Activated CD4-positive, CD25-positive, alpha-beta regulatory T cell treated with anti-CD3 and anti-CD28 coated beads, Interleukin-2, amount 50 U/mL, for 16 hours (primary cell): ENCODE data around the gene ANP32A.
"Not testable (repeated sequence)": the region's sequence is repeated elsewhere in the genome, so short reads cannot be mapped to it uniquely, and the experiment has no call there.

ENCODE experiments used
- DNase-seq: peaks from one replicate; pipeline ENCODE4 v3.0.0-alpha.2; 2020; ENCODE audit warnings: low read depth, low spot score

ANP32A gene

DNA sequence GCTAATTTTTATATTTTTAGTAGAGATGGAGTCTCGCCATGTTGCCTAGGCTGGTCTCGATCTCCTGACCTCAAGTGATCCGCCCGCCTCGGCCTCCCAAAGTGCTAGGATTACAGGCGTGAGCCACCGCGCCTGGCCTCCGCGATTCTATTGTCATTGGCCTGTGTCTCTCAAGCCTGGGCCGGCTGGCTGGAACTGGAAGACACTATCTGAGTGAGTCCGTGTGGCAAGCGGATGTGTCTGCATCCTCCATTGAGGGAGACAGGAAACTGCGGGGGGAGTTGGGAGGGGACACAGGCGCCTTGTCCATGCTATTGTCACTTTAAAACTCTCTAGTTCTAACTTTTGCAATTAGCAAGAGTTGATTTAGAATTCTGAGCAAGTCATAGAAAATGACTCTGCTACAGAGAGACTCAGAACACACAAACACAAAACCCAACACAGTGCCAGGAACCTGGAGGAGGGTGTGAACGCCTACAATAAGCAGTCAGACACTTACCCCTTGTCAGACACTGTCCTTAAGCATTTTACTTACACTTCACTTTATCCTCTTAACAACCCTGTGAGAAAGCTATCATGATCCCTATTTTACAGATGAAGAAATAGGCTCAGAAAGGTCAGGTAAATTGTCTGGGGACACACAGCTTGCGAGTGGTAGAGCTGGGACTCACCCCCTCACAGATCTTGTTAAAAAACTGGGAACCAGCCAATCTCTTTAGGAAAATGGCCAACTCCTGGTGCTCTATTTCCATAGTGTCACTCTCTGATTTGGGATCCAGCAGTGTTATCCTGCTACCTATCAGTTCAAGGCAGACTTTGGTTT lies 38.7 kb downstream of the ANP32A start:
- DNase-seq: no peak

DNA sequence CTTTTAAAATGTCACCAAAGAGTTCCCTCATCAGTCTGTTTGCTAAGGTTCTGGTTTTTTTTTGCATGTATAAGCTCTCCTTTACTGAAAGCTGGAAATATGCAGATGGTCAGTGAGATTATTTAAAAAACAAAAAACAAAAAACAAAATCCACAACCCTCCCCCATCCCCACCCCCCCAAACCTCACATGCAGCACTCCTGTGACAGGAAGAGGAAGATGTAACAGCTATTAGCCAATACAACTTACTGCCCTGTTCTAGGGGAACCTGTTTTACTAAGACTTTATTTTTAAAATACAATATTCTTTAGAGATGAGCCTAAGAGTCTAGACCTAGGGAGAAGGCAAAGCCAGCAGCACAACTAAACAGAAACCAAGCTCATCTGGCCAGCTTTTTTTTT lies 39.5 kb downstream of the ANP32A start:
- DNase-seq: no peak

DNA sequence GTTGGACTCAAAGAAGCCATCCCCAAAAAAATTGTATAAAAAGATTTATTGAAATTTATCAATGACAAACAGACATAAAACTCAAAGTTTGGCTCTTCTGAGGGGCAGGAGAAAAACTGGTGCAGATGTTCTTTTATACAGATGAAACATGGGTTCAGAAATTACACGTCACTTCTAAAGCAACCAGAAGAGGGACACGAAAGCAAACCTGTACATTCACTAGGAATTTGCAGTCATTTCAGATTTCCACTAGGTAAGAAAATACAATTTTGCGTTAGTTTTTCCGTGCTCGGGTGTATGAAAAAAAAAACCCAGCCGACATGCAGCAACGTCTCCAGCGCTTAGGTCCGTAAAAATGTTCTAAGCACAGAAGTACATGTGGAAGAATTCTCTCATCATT lies 41.8 kb downstream of the ANP32A start:
- DNase-seq: no peak

GRCh38 chr15:68776477-68777270 lies 44.0 kb downstream of the ANP32A start:
- DNase-seq: no peak

DNA sequence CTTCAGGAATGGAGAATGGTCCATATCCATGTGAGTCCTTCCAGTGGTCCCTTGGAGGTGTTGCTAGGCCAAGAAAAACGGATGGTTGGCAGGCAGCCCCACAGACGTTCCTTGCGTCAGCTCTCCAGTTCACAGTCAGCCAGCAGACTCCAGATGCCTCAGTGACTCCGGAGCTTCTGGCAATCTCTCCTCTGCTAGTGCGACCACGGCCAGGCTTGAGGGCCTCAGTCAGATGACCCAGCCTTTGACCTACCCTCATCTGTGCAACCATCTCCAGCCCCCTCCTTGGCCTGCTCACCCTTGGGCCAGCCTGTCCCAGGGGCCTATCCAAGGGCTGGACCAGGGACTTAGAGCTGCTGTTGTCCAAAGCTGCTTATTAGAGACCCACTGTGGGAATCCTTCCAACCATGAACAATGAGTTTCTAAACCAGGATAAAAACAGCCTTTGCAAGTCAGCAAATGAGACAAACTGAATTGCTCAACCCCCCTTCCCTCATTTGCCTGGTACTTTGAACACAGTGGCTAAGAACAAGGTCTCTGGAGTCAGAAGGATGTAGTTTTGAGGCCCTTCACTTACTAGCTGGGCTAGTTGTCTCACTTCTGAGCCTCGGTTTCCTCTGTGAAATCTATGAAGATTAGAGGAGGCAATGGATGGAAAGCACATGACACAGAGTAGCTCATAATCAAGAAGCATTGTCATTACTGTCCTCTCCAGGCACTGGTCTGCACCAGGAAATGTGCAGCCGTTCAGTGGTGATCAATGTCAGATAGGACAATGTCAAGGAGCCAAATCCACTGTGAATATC lies 44.8 kb downstream of the ANP32A start:
- no peak for DNase-seq

DNA sequence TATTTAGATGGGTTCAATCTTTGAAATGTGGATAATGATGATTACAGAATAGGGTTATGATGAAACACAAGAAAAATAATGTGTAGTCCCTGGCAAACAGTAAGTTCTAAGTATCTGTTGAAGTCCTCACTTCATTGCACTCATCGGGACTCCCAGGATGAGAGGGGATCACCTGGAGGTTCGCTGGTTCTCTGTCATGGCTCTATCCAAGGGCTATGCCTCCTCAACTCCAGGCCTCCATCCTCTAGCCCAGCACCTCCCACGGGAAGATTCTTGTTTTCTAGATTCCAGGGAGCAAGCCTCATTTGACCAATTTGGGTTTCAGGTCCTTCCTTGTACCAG lies 45.5 kb downstream of the ANP32A start:
- DNase-seq: no peak

GRCh38 chr15:68774521-68775235 lies 46.0 kb downstream of the ANP32A start:
- DNase-seq: no peak

DNA sequence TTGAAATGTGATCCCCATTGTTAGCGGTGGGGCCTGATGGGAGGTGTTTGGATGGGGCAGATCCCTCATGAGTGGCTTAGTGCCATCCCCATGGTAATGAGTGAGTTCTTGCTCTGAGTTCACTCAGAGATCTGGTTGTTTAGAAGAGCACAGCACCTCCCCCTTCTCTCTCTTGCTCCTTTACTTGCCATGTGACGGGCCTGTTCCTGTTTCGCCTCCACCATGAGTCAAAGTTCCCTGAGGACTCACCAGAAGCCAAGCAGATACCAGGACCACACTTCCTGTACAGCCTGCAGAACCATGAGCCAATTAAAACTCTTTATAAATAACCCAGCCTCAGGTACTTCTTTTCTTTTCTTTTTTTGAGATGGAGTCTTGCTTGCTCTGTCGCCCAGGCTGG lies 46.6 kb downstream of the ANP32A start:
- DNase-seq: no peak

DNA sequence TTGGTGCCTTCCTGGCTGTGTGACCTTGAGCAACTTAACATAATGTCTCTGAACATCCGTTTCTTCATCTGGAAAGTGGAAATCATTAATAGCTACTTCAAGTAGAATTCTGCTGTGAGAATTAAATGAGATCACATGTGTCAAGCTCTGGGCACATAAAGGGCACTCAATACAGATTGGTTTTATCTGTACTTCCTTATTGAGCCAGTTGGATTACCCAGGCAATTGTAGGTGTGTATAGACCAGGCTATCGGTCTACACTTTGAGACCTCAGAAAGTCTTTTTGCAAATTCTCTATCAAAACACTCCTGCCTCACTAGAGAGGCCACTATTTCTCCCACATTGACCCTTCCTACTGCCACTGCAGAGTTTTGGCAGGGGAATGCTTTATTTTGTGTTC lies 47.7 kb downstream of the ANP32A start:
- DNase-seq: no peak

GRCh38 chr15:68770216-68770615 lies 50.5 kb downstream of the ANP32A start:
- no peak for DNase-seq

- DNase-seq: no peak
Measured at GRCh38 chr15:68769702-68770101, 51.0 kb downstream of the ANP32A start.

GRCh38 chr15:68768321-68768720 lies 52.4 kb downstream of the ANP32A start:
- no peak for DNase-seq

DNA sequence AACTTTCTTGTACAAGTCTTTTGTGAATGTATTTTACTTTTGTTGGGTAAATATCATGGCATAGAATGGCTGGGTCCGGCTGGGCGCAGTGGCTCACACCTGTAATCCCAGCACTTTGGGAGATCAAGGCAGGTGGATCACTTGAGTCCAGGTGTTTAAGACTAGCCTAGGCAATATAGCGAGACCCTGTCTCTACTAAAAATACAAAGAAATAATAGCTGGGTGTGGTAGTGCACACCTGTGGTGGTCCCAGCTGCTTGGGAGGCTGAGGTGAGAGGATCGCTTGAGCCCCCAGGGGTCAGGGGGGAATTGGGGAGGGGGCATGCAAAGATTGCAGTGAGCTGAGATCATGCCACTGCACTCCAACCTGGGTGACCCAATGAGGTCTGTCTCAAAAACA lies 52.9 kb downstream of the ANP32A start:
- DNase-seq: no peak

DNA sequence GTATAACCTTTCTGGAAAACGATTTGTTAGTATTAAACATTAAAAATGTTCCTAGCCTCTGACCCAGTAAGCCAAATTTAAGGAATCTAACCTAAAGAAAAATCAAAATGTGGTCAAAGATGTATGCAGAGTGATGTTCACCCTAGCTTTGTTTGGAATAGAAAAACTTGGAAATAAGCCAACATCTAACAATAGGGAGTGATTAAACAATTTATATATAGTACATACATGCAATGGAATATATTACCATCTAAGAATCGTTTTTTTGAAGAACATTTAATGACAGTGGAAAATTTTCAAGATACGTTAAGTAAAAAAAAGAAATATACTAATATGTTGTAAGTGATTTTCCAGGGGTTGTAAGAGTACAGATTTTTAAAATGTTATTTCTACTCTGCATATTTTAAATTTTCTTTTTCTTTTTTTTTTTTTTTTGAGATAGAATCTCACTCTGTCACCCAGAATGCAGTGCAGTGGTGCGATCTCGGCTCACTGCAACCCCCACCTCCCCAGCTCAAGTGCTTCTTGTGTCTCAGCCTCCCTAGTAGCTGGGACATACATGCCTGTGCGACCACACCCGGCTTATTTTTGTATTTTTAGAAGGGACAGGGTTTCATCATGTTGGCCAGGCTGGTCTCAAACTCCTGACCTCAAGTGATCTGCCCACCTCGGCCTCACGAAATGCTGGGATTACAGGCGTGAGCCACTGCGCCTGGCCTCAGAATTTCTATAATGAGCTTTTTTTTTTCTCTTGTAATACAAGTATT lies 54.9 kb downstream of the ANP32A start:
- DNase-seq: no peak

DNA sequence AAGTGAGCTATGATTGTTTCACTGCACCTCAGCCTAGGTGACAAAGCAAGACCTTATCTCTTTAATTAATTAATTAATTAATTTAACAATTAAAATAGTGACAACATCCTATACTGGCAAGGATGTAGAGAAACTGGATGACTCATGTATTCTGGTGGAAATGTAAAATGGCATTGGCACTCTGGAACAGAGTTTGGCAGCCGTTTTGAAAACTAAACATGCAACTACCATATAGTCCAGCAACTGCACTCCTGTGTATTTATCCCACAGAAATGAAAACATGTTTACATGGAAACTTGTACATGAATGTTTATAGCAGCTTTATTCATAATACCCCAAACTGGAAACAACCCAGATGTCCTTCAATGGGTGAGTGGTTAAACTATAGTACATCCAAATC lies 56.6 kb downstream of the ANP32A start:
- DNase-seq: no peak

DNA sequence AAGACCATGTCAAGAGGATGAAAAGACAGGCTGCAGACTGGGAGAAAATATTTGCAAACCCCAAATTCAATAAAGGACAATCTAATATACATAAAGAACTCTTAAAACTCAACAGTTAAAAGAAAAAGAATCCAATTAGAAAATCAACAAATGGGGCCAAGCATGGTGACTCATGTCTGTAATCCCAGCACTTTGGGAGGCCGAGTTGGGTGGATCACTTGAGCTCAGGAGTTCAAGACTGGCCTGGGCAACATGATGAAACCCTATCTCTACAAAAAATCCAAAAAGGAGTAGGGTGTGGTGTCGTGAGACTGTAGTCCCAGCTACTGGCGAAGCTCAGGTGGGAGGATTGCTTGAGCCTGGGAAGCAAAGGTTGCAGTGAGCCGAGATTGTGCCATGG lies 57.6 kb downstream of the ANP32A start:
- no peak for DNase-seq

DNA sequence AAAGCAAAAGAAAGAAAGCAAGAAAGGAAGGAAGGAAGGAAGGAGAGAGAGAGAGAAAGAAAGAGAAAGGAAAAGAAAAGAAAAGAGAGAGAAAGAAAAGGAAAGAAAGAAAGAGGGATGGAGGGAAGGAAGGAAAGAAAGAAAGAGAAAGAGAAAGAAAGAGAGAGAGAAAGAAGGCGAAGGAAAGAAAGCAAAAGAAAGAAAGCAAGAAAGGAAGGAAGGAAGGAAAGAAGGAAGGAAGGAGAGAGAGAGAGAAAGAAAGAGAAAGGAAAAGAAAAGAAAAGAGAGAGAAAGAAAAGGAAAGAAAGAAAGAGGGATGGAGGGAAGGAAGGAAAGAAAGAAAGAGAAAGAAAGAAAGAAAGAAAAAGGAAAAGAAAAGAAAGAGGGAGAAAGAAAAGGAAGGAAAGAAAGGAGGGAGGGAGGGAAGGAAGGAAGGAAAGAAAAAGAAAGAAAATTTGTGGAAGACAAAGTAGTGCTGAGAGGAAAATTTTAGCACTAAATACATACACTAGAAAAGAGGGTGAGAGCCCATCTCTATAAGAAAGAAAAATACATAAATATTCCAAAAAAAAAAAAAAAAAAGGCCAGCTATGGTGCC lies 60.6 kb downstream of the ANP32A start:
- DNase-seq: not testable (repeated sequence)

DNA sequence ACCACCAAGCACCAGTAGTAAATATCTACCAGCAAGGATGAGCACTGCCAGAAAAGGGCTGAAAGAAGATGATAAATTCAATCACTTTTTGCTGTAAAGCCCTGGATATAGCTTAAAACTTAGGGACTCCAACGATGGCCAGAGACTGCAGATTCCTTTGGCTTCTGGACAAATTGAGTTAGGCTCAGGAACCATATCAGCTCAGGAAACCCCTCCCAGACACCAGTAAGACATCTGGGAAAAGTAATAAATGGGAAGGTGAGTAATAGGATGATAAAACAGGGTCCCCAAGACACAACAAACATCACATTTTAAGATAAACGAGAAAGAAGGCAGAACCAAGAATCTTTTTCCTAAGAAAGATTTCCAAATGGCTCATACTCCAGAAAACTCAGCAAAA lies 65.0 kb downstream of the ANP32A start:
- no peak for DNase-seq

DNA sequence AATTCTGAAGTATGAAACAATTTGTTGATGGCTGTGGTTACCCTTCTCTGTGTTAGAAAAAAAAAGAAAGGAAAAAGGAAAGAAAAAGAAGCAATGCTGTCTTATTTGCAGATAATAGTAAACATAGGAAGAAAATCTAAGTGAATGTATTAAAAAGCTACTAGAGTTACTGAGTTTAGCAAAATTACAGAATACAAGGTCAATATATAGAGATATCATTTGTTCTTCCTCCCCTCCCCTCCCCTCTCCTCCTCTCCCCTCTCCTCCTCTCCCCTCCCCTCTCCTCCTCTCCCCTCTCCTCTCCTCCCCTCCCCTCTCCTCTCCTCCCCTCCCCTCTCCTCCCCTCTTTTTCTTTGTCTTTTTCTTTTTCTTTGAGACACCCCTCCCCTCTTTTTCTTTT lies 69.1 kb downstream of the ANP32A start:
- no peak for DNase-seq

GRCh38 chr15:68749793-68750192 lies 70.9 kb downstream of the ANP32A start:
- DNase-seq: no peak

- no peak for DNase-seq
Measured at GRCh38 chr15:68749365-68749764, 71.3 kb downstream of the ANP32A start.
